ENCODE results near the gene KIAA1217.

- TF ChIP-seq CTCF (IDR thresholded peaks at IDR 0.05) = no peak
- no peak for TF ChIP-seq NRF1 (IDR thresholded peaks at IDR 0.05; ENCODE audit: low read depth, low read length)
- TF ChIP-seq EZH2phosphoT487 (IDR thresholded peaks at IDR 0.05; ENCODE audit: borderline replicate concordance, low read depth) = no peak
- TF ChIP-seq EP300 (IDR thresholded peaks at IDR 0.05; ENCODE audit: borderline replicate concordance in 1 of 2, low read depth in 1 of 2, low read length in 1 of 2) = no peak
- no peak for TF ChIP-seq IRF3 (IDR thresholded peaks at IDR 0.05; ENCODE audit: low read depth, low read length)
These were observed 60.5 kb downstream of the KIAA1217 start for GRCh38 chr10:24269476-24269875.
